GM21515 (cell line): Measurements from ENCODE around the gene PLXNA2.

Experiments used
- ATAC-seq: cut with Tn5 transposase; IDR thresholded peaks from one replicate; pipeline ENCODE4 v1.9.1; 2021; ENCODE audit not compliant: unreplicated experiment

The PLXNA2 gene

GRCh38 chr1:208265525-208265924 is 21.3 kb upstream of the PLXNA2 start:
- ATAC-seq: no peak

- no peak for ATAC-seq
Measured at GRCh38 chr1:208265122-208265469, 20.9 kb upstream of the PLXNA2 start.

DNA sequence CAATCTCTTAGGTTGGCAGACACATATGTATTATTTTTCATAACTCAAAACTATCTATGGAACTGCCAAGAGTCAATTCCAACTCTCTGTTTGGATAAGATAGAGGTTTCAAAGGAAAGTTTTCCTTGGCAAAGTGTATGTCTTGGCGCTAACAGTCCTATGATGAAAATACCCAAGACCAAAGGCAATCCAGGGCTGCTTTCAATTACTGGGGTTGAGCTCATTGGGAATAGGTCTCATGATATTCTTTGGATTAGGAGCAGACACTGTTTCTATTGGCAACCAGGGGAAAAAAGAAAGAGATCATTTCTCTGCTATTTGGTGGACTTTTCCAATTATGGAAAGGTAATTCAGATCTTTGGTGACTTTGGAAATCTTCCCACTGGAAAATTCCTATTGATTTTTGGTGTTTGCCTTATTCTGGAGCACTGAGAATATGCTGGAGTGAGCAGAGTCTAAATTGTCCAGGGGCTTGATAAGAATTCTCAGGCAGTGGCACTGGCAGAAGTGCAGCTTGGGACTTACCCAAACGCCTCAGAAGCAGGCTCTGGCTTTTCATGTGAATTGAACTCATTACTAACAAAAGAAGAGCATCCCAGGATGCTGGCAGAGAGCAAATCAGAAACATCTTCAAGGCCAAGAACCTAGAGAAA is 20.4 kb upstream of the PLXNA2 start:
- ATAC-seq: no peak

- no peak for ATAC-seq
Measured at GRCh38 chr1:208261874-208262273, 17.7 kb upstream of the PLXNA2 start.

DNA sequence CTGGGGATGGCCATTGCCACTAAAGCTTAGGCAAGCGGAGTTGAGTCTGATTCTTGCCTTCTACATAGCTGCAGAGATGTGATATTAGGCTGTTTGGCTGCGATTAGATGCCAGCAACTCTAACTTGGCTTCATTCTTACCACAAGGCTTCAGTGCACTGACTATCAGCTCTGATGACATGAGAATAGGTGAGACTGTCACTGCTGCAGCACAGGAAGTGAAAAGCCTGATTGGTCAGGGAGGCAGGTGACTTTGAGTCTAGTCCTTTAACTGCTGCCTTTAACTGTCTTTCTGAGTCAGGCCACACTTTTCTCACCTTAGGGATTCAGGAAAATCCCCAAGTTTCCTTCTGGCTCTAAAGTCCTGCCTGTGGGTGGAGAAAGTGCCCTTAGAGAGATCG is 14.1 kb upstream of the PLXNA2 start:
- no peak for ATAC-seq

GRCh38 chr1:208257351-208257750 is 13.2 kb upstream of the PLXNA2 start:
- no peak for ATAC-seq

- ATAC-seq: no peak
Measured at GRCh38 chr1:208256556-208256955, 12.4 kb upstream of the PLXNA2 start.

GRCh38 chr1:208256091-208256490 is 11.9 kb upstream of the PLXNA2 start:
- no peak for ATAC-seq

- no peak for ATAC-seq
Measured at GRCh38 chr1:208254862-208255261, 10.7 kb upstream of the PLXNA2 start.

- ATAC-seq: no peak
Measured at GRCh38 chr1:208254376-208254775, 10.2 kb upstream of the PLXNA2 start.

- no peak for ATAC-seq
Measured at GRCh38 chr1:208252836-208253576, 8.8 kb upstream of the PLXNA2 start.

DNA sequence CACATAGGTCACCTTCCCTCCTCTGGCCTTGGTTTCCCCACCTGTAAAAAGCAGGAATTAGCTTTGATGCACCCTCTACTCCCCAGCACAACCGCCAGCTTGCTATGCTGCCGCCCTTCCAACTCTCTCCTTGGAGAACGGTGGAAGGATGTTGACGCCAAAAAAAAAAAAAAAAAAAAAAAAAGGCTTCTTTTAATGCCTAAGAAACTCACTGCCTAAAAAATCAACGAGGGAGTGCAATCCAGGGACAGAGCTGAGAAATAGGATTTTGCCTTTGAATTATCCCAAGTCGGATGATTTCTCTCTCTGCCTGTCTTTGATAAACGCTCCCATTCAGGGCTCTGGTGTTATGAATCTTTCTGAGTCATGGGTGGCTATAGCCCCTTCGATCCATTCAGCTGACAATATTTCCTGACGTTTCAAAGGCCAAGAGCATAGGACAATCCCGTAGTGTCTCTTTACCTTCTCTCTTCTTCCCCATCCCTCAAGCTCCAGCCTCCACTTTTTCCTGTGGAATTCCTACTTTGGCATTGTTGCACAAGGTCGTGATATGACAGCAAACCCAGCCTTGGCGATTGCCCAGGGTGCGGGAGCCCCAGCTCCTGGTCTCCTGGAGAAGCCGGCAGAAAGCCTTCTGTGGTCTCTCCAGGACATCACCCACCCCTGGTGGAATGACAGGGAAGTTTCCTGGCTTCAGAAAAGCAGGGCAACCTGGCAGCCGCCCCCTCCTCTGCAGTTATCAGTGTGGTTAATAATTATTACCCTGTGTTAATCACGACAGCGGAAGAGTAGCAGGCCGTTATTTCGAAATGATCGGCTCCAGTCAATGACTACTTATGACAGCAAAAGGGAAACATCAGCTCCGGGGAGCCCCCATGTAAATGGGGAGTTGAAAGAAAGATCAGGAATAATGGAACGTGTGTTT is 8.0 kb upstream of the PLXNA2 start:
- no peak for ATAC-seq

GRCh38 chr1:208251015-208251414 is 6.8 kb upstream of the PLXNA2 start:
- ATAC-seq: no peak

DNA sequence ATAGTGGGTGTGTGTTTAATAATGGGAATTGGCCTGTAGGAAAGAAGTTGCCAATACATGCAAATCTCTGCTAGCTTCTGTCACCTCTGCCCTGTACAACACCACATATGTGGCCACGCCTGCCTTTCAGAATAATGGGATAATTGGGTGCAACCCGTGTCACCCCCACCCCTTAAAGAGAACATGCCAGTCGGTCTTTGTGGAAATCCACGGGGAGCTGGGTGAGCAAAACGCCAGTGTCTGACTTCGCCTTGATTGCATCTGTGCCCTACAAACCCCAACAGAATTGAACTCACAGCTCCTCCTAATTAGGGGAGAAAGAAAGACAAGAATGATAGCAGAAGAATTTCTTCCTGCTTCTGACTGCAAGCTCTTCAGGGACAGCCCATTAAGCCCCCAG is 6.4 kb upstream of the PLXNA2 start:
- no peak for ATAC-seq

DNA sequence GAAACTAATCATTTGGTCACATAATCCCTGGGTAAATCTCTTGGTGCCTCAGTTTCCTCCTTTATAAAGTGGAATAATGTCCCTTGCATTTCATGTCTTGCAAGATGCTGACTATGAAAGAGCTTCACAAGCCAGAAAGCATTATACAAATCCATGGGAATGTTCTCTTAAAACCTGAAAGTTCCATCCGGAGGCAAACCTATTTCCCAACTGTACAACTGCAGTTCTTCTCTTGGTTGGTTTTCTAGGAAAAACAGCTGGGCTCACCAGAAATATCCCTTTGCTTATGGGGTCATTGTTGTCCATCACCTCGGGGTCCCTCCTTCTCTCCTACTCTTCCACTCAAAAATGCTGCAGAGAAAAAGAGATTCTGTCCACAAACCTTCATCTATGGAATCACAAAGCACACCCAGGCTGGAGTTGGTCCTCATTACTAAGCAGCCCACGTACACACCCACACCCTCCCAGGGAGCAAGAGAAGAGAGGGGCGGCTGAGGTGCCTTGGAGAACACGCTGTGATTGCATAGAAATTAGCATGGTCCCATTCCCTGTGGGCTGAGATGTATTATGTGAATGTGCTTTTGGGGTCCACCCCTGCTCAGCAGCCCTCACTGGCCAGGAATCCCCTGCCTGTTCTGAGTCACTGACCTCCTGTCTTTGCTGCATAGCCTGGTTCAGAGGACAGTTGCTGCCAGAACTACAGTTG is 5.0 kb upstream of the PLXNA2 start:
- ATAC-seq: no peak

DNA sequence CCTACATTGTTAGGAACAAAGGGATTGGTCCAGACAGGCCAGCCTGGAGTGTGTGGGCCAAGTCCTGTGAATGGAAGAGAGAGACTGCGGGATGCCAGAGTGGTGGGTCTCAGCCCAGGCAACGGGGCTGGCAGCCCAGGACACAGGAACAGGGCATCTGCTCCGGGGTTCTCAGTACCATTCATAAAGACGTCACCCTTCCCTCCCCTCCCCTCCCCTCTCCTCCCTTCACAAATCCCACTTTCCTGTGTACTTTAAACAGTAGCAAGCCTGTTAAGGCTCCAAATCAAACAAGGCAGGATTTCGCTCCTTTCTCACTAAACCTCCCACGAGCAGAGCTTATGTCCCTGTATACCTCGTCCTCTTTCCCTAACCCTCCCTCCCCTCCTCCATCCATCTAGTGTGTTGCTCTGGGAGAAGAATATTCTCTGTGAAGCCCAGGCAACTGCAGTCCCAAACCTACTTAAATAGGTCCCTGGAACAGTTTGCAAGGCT is 4.2 kb upstream of the PLXNA2 start:
- ATAC-seq: no peak

DNA sequence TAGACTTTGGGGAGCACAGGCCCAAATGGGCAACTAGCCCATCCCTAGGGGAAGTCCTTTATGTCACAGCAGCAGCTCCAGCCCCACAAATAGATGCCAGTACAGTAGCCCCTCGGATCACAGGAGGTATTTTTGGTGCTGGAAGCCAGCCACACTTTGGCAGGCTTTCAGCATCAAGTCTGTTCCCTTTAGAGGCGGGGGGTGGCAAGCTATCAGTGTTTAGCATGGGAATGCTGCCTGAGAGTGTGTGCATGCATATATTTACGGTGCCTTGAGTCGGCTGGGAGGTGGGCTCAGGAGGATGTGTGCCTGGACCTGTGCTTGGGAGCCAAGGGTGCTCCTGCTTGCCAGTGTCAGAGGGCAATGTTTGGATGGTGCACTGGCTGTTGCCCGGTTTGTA is 3.5 kb upstream of the PLXNA2 start:
- ATAC-seq: no peak

- peak; percentile 68 for ATAC-seq
Measured at GRCh38 chr1:208245185-208245705, 1.1 kb upstream of the PLXNA2 start.

- ATAC-seq: no peak
Measured at GRCh38 chr1:208243527-208243966, 637 bp downstream of the PLXNA2 start.

DNA sequence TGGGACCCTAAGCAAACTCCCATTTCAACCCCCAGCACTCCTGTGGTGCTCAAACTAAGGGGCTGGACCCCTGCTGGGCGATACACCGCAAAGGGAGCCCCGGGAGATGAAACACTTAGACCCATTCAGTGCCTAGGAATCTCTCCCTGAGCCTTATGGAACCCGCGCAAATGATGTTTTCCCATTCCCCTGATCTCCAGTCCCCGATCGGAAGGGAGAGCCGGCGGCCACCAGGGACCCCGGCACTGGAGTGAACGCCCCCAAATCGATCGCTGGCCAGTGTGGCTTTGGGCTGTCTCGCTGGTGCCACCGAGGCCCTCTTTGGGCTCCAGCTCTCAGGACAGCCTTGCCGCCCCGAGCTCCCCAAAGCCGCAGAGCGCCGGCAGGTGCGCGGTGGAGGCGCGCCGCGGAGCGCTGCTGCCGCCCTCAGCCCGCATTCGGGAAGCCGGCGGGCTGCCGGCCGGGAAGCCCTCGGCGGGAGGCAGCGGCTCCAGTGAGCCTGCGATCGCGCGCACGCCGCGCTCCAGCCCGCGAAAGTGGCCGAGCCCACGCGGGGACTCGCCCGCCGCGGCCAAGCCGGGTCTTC is 1.1 kb downstream of the PLXNA2 start:
- no peak for ATAC-seq
